H9 (cell line): ENCODE measurements around the gene CTDNEP1. TPM values are rescaled to one million over a fixed set of nuclear protein-coding genes. Genes with fewer than 3 reads are reported as not detected.

Experiments used
- DNase-seq: peaks from one replicate; pipeline ENCODE4 v3.0.0-alpha.2; 2017
- H2AFZ ChIP-seq: one replicate; pipeline ENCODE4 v1.6.1; 2013; ENCODE audit warnings: mild to moderate bottlenecking, low read length, control low read depth, moderate library complexity
- H2AK5ac ChIP-seq: 2 replicates; pipeline ENCODE4 v1.6.1; 2013; ENCODE audit warnings: low read length, control low read depth, mixed read lengths; ENCODE audit not compliant: insufficient read length
- H2BK120ac ChIP-seq: one replicate; pipeline ENCODE4 v1.6.1; 2013; ENCODE audit warnings: low read depth, mild to moderate bottlenecking, low read length, control low read depth, inconsistent platforms; ENCODE audit not compliant: poor library complexity, severe bottlenecking
- H2BK12ac ChIP-seq: 2 replicates; pipeline ENCODE4 v1.6.1; 2013; ENCODE audit warnings: low read length, control low read depth, mixed read lengths, low read depth; ENCODE audit not compliant: insufficient read length
- H2BK15ac ChIP-seq: 2 replicates; pipeline ENCODE4 v1.6.1; 2013; ENCODE audit warnings: low read depth, low read length, control low read depth
- H2BK20ac ChIP-seq: one replicate; pipeline ENCODE4 v1.6.1; 2013; ENCODE audit warnings: low read depth, mild to moderate bottlenecking, low read length, control low read depth, inconsistent platforms; ENCODE audit not compliant: poor library complexity, severe bottlenecking
- H2BK5ac ChIP-seq: 2 replicates; pipeline ENCODE4 v1.6.1; 2013; ENCODE audit warnings: low read length, control low read depth, mixed read lengths; ENCODE audit not compliant: insufficient read length
- H3K14ac ChIP-seq: 2 replicates; pipeline ENCODE4 v1.6.1; 2013; ENCODE audit warnings: low read length, control low read depth; ENCODE audit not compliant: insufficient read depth
- H3K18ac ChIP-seq: 2 replicates; pipeline ENCODE4 v1.6.1; 2013; ENCODE audit warnings: low read depth, mild to moderate bottlenecking, mixed read lengths, low read length, control low read depth; ENCODE audit not compliant: insufficient read length
- H3K23ac ChIP-seq: 2 replicates; pipeline ENCODE4 v1.6.1; 2013; ENCODE audit warnings: low read length, control low read depth, mixed read lengths, low read depth; ENCODE audit not compliant: insufficient read length
- H3K23me2 ChIP-seq: 2 replicates; pipeline ENCODE4 v1.6.1; 2013; ENCODE audit warnings: low read depth, mild to moderate bottlenecking, mixed read lengths, low read length, control low read depth; ENCODE audit not compliant: insufficient read length, poor library complexity, severe bottlenecking
- H3K27ac ChIP-seq: 2 replicates; pipeline ENCODE4 v1.5.1; 2013; ENCODE audit warnings: low read length, control low read depth, mixed read lengths, low read depth; ENCODE audit not compliant: insufficient read length
- H3K27me3 ChIP-seq: 2 replicates; pipeline ENCODE4 v1.6.1; 2013; ENCODE audit warnings: low read length, control low read depth, inconsistent platforms; ENCODE audit not compliant: insufficient read depth
- H3K4ac ChIP-seq: 2 replicates; pipeline ENCODE4 v1.6.1; 2013; ENCODE audit warnings: low read depth, mild to moderate bottlenecking, control low read depth, inconsistent platforms, low read length, moderate library complexity
- H3K4me1 ChIP-seq: 2 replicates; pipeline ENCODE4 v1.6.1; 2013; ENCODE audit warnings: low read length, control low read depth, inconsistent platforms; ENCODE audit not compliant: insufficient read depth
- H3K4me2 ChIP-seq: 2 replicates; pipeline ENCODE4 v1.6.1; 2013; ENCODE audit warnings: low read length, control low read depth, mixed read lengths; ENCODE audit not compliant: insufficient read length, insufficient read depth
- H3K56ac ChIP-seq: 2 replicates; pipeline ENCODE4 v1.6.1; 2013; ENCODE audit warnings: low read depth, mild to moderate bottlenecking, mixed read lengths, low read length, control low read depth; ENCODE audit not compliant: insufficient read length
- H3K79me1 ChIP-seq: 2 replicates; pipeline ENCODE4 v1.6.1; 2013; ENCODE audit warnings: low read depth, mild to moderate bottlenecking, moderate library complexity, low read length, control low read depth, inconsistent platforms; ENCODE audit not compliant: insufficient read depth, poor library complexity, severe bottlenecking
- H3K79me2 ChIP-seq: 2 replicates; pipeline ENCODE4 v1.6.1; 2013; ENCODE audit warnings: low read length, control low read depth, inconsistent platforms; ENCODE audit not compliant: insufficient read depth
- H3K9ac ChIP-seq: 2 replicates; pipeline ENCODE4 v1.6.1; 2013; ENCODE audit warnings: low read length, control low read depth, mixed read lengths; ENCODE audit not compliant: insufficient read length; ENCODE audit errors: extremely low read depth
- H3K9me3 ChIP-seq: one replicate; pipeline ENCODE4 v1.6.1; 2013; ENCODE audit warnings: low read depth, low read length, inconsistent platforms; ENCODE audit not compliant: control insufficient read depth
- H3T11ph ChIP-seq: one replicate; pipeline ENCODE4 v1.6.1; 2013; ENCODE audit warnings: mild to moderate bottlenecking, low read length, control low read depth, inconsistent platforms
- H4K20me1 ChIP-seq: one replicate; pipeline ENCODE4 v1.6.1; 2013; ENCODE audit not compliant: control insufficient read depth, insufficient read length, insufficient read depth
- H4K5ac ChIP-seq: 2 replicates; pipeline ENCODE4 v1.6.1; 2013; ENCODE audit warnings: low read depth, mild to moderate bottlenecking, mixed read lengths, low read length, control low read depth; ENCODE audit not compliant: insufficient read length
- H4K8ac ChIP-seq: replicated peaks from 2 replicates; pipeline ENCODE4 v1.6.1; 2013; ENCODE audit warnings: low read length, control low read depth, mixed read lengths, low read depth; ENCODE audit not compliant: insufficient read length
- H4K91ac ChIP-seq: 2 replicates; pipeline ENCODE4 v1.6.1; 2013; ENCODE audit warnings: low read depth, mild to moderate bottlenecking, moderate library complexity, mixed read lengths, low read length, control low read depth; ENCODE audit not compliant: insufficient read length
- H3K27ac Mint-ChIP-seq, 3 experiments: 2 replicates in 2 of 3; 3 replicates in 1 of 3; pipeline ENCODE4 v1.8.0; 2020 to 2021; ENCODE audit warnings: mixed read lengths in 3 of 3, mild to moderate bottlenecking in 1 of 3, moderate library complexity in 1 of 3
- H3K27me3 Mint-ChIP-seq: 2 replicates; pipeline ENCODE4 v1.8.0; 2021; ENCODE audit warnings: low read depth, mild to moderate bottlenecking, moderate library complexity, mixed read lengths
- H3K36me3 Mint-ChIP-seq, 3 experiments: 2 replicates in 2 of 3; 3 replicates in 1 of 3; pipeline ENCODE4 v1.8.0; 2020 to 2021; ENCODE audit warnings: low read depth in 3 of 3, mixed read lengths in 3 of 3; ENCODE audit not compliant: insufficient read depth in 1 of 3
- H3K4me1 Mint-ChIP-seq, 2 experiments: 2 replicates each; pipeline ENCODE4 v1.8.0; 2020; ENCODE audit warnings: mixed read lengths in 2 of 2
- H3K4me3 Mint-ChIP-seq, 2 experiments: 2 replicates in 1 of 2; 3 replicates in 1 of 2; pipeline ENCODE4 v1.8.0; 2020 to 2021; ENCODE audit warnings: mild to moderate bottlenecking in 2 of 2, mixed read lengths in 2 of 2, moderate library complexity in 1 of 2
- H3K9me3 Mint-ChIP-seq, 2 experiments: 2 replicates in 1 of 2; 3 replicates in 1 of 2; pipeline ENCODE4 v1.8.0; 2020; ENCODE audit warnings: mild to moderate bottlenecking in 2 of 2, mixed read lengths in 2 of 2, moderate library complexity in 1 of 2
- CTCF ChIP-seq: fragments of 200-600 bp; sonication (generic); conservative IDR thresholded peaks from 3 replicates; pipeline ENCODE4 v1.8.0; 2021; ENCODE audit warnings: antibody characterized with exemption, mild to moderate bottlenecking
- WGBS: extraction: QIAGEN DNeasy Blood & Tissue Kit; methylation state at CpG from one replicate; pipeline ENCODE4 v1.1.7; 2013; ENCODE audit warnings: missing lambda C conversion rate, low lambda C conversion rate, mixed read lengths; ENCODE audit not compliant: insufficient read length; ENCODE audit errors: extremely low coverage; 5-methylcytosine and 5-hydroxymethylcytosine counted together
- total RNA-seq: library from RNA; stranded (reverse); gene quantifications from 2 replicates; pipeline ENCODE4 v1.2.1, GENCODE V29; 2021

CTDNEP1 gene
- total RNA-seq, 1 experiment from 2014 or later: 134 TPM

GRCh38 chr17:7224110-7224509, 27.4 kb downstream of the CTDNEP1 start:
- H3K27ac ChIP-seq: no peak overlapping the region
- no peaks in the 10 kb centered on the region for H3K4me1 ChIP-seq
- H4K8ac ChIP-seq: no peak overlapping the region
- H3K79me2 ChIP-seq: no peaks in the 10 kb centered on the region
- H3T11ph ChIP-seq: no peak overlapping the region
- peaks cover 1% of the 10 kb centered on the region; the same call in 1 of the 2 replicates for H3K27me3 Mint-ChIP-seq
- no peak overlapping the region for H2AFZ ChIP-seq
- H3K14ac ChIP-seq: no peak overlapping the region
- H3K27ac Mint-ChIP-seq: no peak overlapping the region; a peak in 1 of 7 replicates
- no peaks in the 10 kb centered on the region; a peak in 1 of 5 replicates for H3K9me3 Mint-ChIP-seq
- H2AK5ac ChIP-seq: no peak overlapping the region
- no CpG with 5 or more reads among the region's 10 CpGs for WGBS
- no peak overlapping the region for H3K23ac ChIP-seq
- no peak overlapping the region for H2BK20ac ChIP-seq
- H3K36me3 Mint-ChIP-seq: peaks cover 31 to 79% (median 68%) of the 10 kb centered on the region in 3 experiments; a peak in 6 of 7 replicates
- H3K4me2 ChIP-seq: no peak overlapping the region
- H2BK12ac ChIP-seq: no peak overlapping the region
- no peak overlapping the region for H3K4me3 Mint-ChIP-seq
- peaks cover 19 to 23% of the 10 kb centered on the region in 2 experiments for H3K4me1 Mint-ChIP-seq
- H3K4ac ChIP-seq: no peak overlapping the region
- H3K79me1 ChIP-seq: no peaks in the 10 kb centered on the region
- H2BK120ac ChIP-seq: no peak overlapping the region
- no peak overlapping the region for H3K56ac ChIP-seq
- no peak overlapping the region for H2BK15ac ChIP-seq
- no peak overlapping the region for H4K5ac ChIP-seq
- no peak overlapping the region for H2BK5ac ChIP-seq
- H3K27me3 ChIP-seq: no peaks in the 10 kb centered on the region
- H4K91ac ChIP-seq: no peak overlapping the region
- H3K23me2 ChIP-seq: peaks cover 5% of the 10 kb centered on the region
- DNase-seq: no peak
- TF ChIP-seq CTCF: no peak
- H3K9ac ChIP-seq: no peak overlapping the region
- no peaks in the 10 kb centered on the region for H4K20me1 ChIP-seq
- H3K9me3 ChIP-seq: no peaks in the 10 kb centered on the region
- no peak overlapping the region for H3K18ac ChIP-seq
